Measurements from ENCODE around the gene CPS1.

CPS1 gene

GRCh38 chr2:210617318-210617717 is 60.9 kb downstream of the CPS1 start:
- no peak for DNase-seq

GRCh38 chr2:210617732-210618330 is 61.4 kb downstream of the CPS1 start:
- no peak for DNase-seq

DNA sequence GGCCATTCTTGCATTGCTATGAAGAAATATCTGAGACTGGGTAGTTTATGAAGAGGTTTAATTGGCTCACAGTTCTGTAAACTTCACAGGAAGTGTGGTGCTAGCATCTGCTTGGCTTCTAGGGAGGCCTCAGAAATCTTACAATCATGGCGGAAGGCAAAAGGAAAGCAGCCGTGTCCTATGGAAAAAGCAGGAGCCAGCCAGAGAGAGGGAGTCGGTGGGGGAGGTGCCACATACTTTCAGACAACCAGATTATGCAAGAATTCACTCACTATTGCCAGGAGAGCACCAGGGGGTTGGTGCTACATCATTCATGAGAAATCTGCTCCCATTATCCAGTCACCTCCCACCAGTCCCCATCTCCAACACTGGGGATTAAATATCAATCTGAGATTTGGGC is 64.1 kb downstream of the CPS1 start:
- DNase-seq, result no peak

GRCh38 chr2:210623506-210623905 is 67.1 kb downstream of the CPS1 start:
- DNase-seq, result no peak

- DNase-seq, result no peak
Measured at GRCh38 chr2:210626849-210627248, 70.5 kb downstream of the CPS1 start.

GRCh38 chr2:210630873-210631560 is 74.6 kb downstream of the CPS1 start:
- no peak for DNase-seq

DNA sequence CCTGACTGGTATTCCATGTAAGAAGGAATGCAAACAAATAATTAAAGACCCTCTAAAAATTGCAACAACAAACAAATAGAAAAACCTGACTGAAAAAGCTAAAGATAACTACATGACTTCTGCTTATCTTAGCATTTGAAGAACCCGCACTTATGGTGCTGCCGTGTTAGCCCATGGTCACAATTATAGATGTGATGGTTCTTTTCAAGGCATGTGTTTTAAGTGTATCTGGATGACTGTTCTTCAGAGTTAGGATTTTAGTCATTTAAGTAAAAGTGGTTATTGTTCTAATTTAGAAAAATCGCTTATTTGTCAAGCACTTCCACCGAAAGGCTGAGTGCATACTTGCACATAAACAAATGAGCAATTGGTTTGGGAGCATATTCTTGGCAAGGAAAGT is 77.3 kb downstream of the CPS1 start:
- DNase-seq, result no peak

GRCh38 chr2:210635257-210635656 is 78.9 kb downstream of the CPS1 start:
- DNase-seq, result no peak

GRCh38 chr2:210642333-210642732 is 85.9 kb downstream of the CPS1 start:
- DNase-seq, result no peak

DNA sequence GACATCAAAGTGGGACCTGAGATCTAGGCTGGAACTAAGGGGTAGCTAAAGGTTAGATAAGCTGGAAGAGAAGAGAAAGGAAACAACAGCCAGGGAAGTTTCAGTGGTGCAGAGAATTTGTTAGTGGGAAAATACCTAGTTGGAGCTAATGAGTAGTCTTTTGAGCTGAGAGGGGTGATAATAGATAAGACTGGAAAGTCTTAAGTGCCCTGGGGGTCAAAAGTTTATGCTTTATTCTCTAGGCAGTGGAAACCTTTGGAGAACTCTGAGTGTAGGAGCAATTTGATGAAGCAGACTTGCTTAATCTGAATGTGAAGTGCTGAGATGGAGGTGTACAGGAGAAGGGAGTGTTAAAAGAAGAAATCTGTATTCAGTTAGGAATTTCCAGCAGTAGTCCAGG is 90.8 kb downstream of the CPS1 start:
- no peak for DNase-seq

- no peak for DNase-seq
Measured at GRCh38 chr2:210654091-210654490, 97.7 kb downstream of the CPS1 start.

- DNase-seq, result no peak
Measured at GRCh38 chr2:210655229-210655975, 99.0 kb downstream of the CPS1 start.

GRCh38 chr2:210657874-210658273 is 101.5 kb downstream of the CPS1 start:
- DNase-seq, result no peak

GRCh38 chr2:210660751-210661150 is 104.4 kb downstream of the CPS1 start:
- no peak for DNase-seq

GRCh38 chr2:210662560-210662959 is 106.2 kb downstream of the CPS1 start:
- no peak for DNase-seq

- DNase-seq, result no peak
Measured at GRCh38 chr2:210663631-210664089, 107.3 kb downstream of the CPS1 start.

DNA sequence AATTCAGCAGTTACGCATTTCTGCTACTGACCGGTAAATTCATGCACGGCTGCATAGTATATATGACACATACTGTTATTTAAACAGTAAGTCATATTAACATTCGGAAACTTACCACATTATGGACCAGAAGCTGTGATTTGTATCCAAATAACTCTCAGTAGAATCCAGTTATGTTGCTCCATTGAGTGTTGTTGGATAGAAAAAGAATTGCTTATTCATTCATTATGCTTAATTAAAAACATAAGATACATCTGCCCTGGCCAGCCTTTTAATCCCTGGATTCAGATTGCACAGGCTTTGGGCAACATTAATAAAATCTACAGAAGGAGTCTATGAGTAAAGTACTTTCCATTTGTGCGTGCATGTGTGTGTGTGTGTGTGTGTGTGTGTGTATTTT is 111.3 kb downstream of the CPS1 start:
- DNase-seq, result no peak

DNA sequence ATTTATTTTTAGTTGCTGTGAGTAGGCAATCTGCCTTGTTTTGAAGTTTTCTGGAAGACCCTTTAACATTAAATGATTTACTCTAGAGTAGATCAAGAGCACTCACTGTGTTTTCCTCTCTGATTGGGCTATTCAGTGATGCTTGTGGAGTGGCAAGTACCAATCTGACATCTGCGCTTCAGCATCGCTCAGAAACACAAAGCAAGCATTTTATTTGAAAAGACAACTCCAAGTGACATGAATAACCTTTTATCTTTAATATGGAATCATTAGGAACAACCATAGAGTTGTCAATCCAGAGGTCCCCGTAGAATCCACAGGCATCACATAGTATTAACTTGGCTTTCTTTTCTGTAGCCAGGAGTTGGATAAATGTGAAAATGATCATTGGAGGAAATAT is 114.7 kb downstream of the CPS1 start:
- no peak for DNase-seq

GRCh38 chr2:210673117-210673516 is 116.7 kb downstream of the CPS1 start:
- no peak for DNase-seq

DNA sequence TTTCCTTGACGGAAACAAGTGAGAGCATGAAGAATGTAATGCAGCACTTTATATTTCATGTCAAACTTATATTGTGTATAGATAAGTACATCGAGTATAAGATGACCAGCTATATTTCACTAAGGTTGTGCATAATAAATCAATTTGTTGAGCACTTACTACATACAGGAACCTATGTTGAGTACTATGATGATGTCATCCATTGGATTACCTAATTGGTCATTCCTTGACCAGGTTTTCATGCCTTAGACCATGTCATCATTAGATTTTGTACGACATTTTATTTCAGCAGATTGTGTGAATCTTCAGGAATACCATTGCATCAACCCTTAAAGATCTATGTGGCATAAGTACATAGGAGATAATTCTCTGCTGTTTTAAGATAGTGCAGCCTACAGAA is 119.7 kb downstream of the CPS1 start:
- no peak for DNase-seq

DNA sequence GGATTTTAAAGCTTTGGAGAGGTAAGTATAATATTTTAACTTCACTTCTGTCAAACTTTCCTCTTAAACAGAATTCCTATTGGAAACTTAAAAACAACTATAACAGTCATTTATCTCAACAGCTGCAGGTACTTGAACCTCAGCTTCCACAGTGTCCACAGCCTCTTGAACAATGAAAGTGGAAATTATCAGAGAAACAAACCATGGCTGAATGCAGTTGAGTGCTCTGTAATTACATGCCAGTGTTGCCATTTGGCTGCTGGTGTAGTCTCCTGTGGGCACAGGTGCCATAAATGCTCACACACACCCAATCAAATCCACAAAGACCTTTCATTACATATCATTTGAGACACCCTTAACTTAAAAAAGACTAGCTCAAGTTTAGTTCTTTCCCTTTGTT is 125.1 kb downstream of the CPS1 start:
- no peak for DNase-seq

- DNase-seq, result no peak
Measured at GRCh38 chr2:210686401-210686800, 130.0 kb downstream of the CPS1 start.

DNA sequence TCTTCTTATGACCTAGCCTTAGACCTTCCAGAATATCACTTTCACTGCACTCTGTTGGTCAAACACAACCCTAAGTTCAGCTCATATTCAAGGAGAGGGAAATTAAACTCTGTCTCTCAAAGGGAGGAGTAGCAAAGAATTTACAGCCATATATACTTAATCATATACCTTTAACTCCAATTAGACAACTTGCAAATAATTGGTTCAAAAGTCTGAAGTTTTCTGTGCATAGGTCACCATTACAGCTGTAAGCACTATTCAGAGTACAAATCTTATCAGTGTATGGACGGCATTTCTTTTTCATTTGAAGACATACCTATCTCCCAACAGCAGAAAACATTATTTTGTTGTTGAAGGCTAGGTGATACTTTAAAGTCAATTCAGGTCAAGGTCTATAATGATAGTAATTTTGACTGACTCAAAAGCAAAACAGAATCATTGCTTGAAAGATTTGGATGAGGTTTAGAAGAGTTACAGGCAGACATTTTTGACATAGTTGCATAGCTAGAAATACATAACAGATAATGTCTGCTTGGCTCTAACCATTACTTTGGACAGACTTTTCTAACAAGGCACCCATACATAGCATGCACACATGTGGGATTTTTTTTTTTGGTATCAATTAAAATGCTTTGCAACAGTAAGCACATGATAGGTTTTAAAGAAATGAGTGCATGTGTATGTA is 131.5 kb downstream of the CPS1 start:
- no peak for DNase-seq

DNA sequence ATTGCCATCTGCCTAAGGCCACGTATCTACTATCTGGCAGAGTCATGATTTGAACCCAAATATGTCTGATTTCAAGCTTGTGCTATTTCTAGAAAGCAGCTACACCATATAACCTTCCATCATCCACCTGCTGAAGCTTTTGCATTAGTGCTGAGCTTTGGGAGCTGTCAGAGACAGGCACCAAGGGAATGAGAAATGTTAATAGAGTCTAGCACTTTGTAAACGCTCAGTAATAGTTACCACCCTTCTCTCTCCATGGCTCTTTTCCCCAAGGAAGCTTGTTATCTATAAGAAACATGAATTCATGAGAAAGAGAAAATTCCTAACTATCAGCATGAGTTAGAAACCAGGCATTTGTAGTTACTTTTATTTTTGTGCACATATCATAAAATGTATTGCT is 151.5 kb downstream of the CPS1 start:
- DNase-seq, result no peak
